MCF 10A (cell line): ENCODE results near the gene BAX. TPM values are rescaled to one million over a fixed set of nuclear protein-coding genes. Genes with fewer than 3 reads are reported as not detected.

Experiments
- BruUV-seq: library from RNA; stranded (reverse); fragments of 400-500 nt; replicated peaks from 2 replicates; lab custom pipeline; 2021; lab: Mats Ljungman, UMichigan
- CTCF ChIA-PET: fragments of 300-600 bp; sonication (Branson Sonifier 250); formaldehyde crosslinking; extraction: SDS; loops from one replicate; lab custom pipeline; 2021; ENCODE audit warnings: antibody characterized with exemption, inconsistent platforms; lab: Yijun Ruan, JAX
- POLR2A ChIA-PET: fragments of 300-600, 350-650 bp; sonication (Branson Sonifier 250); formaldehyde crosslinking; extraction: SDS; loops from one replicate; lab custom pipeline; 2020; ENCODE audit warnings: antibody characterized with exemption, inconsistent platforms; lab: Yijun Ruan, JAX
- DNase-seq: peaks from one replicate; pipeline ENCODE4 v3.0.0-alpha.2; 2018; ENCODE audit not compliant: unreplicated experiment
- H3K27ac Mint-ChIP-seq: one replicate; pipeline ENCODE4 v1.8.0; 2022; ENCODE audit warnings: mild to moderate bottlenecking, low read depth, mixed read lengths; ENCODE audit not compliant: unreplicated experiment
- H3K27me3 Mint-ChIP-seq: one replicate; pipeline ENCODE4 v1.8.0; 2022; ENCODE audit warnings: mixed read lengths; ENCODE audit not compliant: insufficient read depth, unreplicated experiment
- H3K36me3 Mint-ChIP-seq: one replicate; pipeline ENCODE4 v1.8.0; 2022; ENCODE audit warnings: mild to moderate bottlenecking, moderate library complexity, mixed read lengths; ENCODE audit not compliant: insufficient read depth, unreplicated experiment
- H3K4me1 Mint-ChIP-seq: one replicate; pipeline ENCODE4 v1.8.0; 2022; ENCODE audit warnings: mixed read lengths; ENCODE audit not compliant: insufficient read depth, unreplicated experiment
- H3K4me3 Mint-ChIP-seq: one replicate; pipeline ENCODE4 v1.8.0; 2022; ENCODE audit warnings: mild to moderate bottlenecking, moderate library complexity, mixed read lengths; ENCODE audit not compliant: unreplicated experiment
- H3K9me3 Mint-ChIP-seq: one replicate; pipeline ENCODE4 v1.8.0; 2022; ENCODE audit warnings: mixed read lengths; ENCODE audit not compliant: unreplicated experiment
- CTCF ChIP-seq: fragments of 200-600 bp; IDR thresholded peaks from one replicate; pipeline ENCODE4 v1.8.0; 2022; ENCODE audit warnings: antibody characterized with exemption, mild to moderate bottlenecking; ENCODE audit not compliant: unreplicated experiment
- intact Hi-C: fragments of 100-400 bp; cut with micrococcal nuclease; formaldehyde crosslinking; loops from 2 replicates; pipeline ENCODE4 v1.14.1; 2022
- total RNA-seq: library from RNA; stranded (reverse); gene quantifications from 2 replicates; pipeline ENCODE4 v1.2.3, GENCODE V29; 2022

Gene BAX
- total RNA-seq, 1 experiment from 2014 or later, result 152 TPM

GRCh38 chr19:48943081-48943480, 11.6 kb upstream of the BAX start:
- no peak overlapping the region for H3K4me3 Mint-ChIP-seq
- H3K27me3 Mint-ChIP-seq, result no peaks in the 10 kb centered on the region
- H3K4me1 Mint-ChIP-seq, result no peaks in the 10 kb centered on the region
- CTCF ChIA-PET, result interaction anchor here (0.6 kb wide), 1 partner anchor 110 kb away, joined by 3 read pairs; no protein-coding TSS in a partner anchor
- no TSS peak for BruUV-seq
- intact Hi-C loops, result no loop called here
- H3K27ac Mint-ChIP-seq, result no peak overlapping the region
- no peak for DNase-seq
- POLR2A ChIA-PET, result interaction anchor here (0.6 to 1.2 kb wide), 3 partner anchors 11 to 638 kb away, joined by 3 read pairs; partner anchors contain the start of gene NOSIP
- no peaks in the 10 kb centered on the region for H3K9me3 Mint-ChIP-seq
- TF ChIP-seq CTCF, result no peak
- no peaks in the 10 kb centered on the region for H3K36me3 Mint-ChIP-seq

DNA sequence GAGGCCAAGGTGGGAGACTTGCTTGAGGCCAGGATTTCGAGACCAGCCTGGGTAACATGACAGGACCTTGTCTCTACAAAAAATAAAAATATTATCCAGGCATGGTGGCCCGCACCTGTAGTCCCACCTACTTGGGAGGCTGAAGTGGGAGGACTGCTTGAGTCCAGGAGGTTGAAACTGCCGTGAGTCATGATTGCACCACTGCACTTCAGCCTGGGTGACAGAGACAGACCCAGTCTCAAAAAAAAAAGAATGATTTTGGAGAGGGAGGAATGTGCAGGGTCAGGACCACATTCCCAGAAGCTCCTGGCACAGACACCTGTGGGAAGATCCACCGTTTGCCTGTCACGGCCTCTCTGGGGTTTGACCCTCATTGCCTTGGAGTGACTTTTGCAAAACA, 9.3 kb upstream of the BAX start:
- H3K4me1 Mint-ChIP-seq, result no peaks in the 10 kb centered on the region
- H3K27me3 Mint-ChIP-seq, result no peaks in the 10 kb centered on the region
- H3K36me3 Mint-ChIP-seq, result no peaks in the 10 kb centered on the region
- H3K27ac Mint-ChIP-seq, result no peak overlapping the region
- no peak overlapping the region for H3K4me3 Mint-ChIP-seq
- TF ChIP-seq CTCF, result no peak
- no TSS peak for BruUV-seq
- ChIA-PET POLR2A (interaction anchor here (0.6 kb wide), 2 partner anchors 48 to 73 kb away, joined by 3 to 4 read pairs; partner anchors contain the start of genes GYS1 and RUVBL2), CTCF (interaction anchor here (0.7 kb wide), 1 partner anchor 206 kb away, joined by 5 read pairs; no protein-coding TSS in a partner anchor)
- DNase-seq, result no peak
- intact Hi-C loops, result no loop called here
- no peaks in the 10 kb centered on the region for H3K9me3 Mint-ChIP-seq

DNA sequence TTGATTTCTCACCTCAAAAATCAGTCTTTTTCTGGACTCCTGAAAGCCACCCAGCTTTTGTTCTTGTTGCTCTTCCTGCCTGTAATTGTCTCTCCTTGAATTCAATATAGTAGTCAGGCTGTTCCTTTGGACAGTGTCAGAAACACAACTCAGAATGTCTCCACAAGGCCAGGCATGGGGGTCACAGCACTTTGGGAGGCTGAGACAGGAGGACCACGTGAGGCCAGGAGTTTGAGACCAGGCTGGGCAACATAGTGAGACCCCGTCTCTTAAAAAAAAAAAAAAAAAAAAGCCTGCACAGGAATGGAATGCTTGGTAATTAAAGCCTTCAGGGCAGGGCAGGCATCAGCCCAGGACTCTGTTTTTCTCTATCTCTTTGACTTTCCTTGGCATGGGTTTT, 8.9 kb upstream of the BAX start:
- ChIA-PET POLR2A (interaction anchor here (0.6 kb wide), 2 partner anchors 48 to 72 kb away, joined by 3 to 4 read pairs; partner anchors contain the start of genes GYS1 and RUVBL2), CTCF (interaction anchor here (0.7 kb wide), 1 partner anchor 205 kb away, joined by 5 read pairs; no protein-coding TSS in a partner anchor)
- H3K9me3 Mint-ChIP-seq, result no peaks in the 10 kb centered on the region
- TF ChIP-seq CTCF, result no peak
- no peak for DNase-seq
- H3K36me3 Mint-ChIP-seq, result no peaks in the 10 kb centered on the region
- no peak overlapping the region for H3K27ac Mint-ChIP-seq
- no peaks in the 10 kb centered on the region for H3K27me3 Mint-ChIP-seq
- intact Hi-C loops, result no loop called here
- no peak overlapping the region for H3K4me3 Mint-ChIP-seq
- BruUV-seq, result no TSS peak
- H3K4me1 Mint-ChIP-seq, result no peaks in the 10 kb centered on the region

GRCh38 chr19:48946463-48947257, 8.0 kb upstream of the BAX start:
- H3K36me3 Mint-ChIP-seq, result no peaks in the 10 kb centered on the region
- CTCF ChIA-PET, result no interaction called here
- no peak for DNase-seq
- no peaks in the 10 kb centered on the region for H3K9me3 Mint-ChIP-seq
- H3K4me1 Mint-ChIP-seq, result no peaks in the 10 kb centered on the region
- H3K27ac Mint-ChIP-seq, result no peak overlapping the region
- BruUV-seq, result no TSS peak
- POLR2A ChIA-PET, result no interaction called here
- no peak overlapping the region for H3K4me3 Mint-ChIP-seq
- no peaks in the 10 kb centered on the region for H3K27me3 Mint-ChIP-seq
- intact Hi-C loops, result no loop called here
- TF ChIP-seq CTCF, result no peak
